ENCODE data around the gene CILP2.

Gene CILP2

GRCh38 chr19:19505669-19506326, 32.3 kb upstream of the CILP2 start:
- no peak for DNase-seq (ENCODE audit: low spot score)

GRCh38 chr19:19506592-19506991, 31.5 kb upstream of the CILP2 start:
- DNase-seq (ENCODE audit: low spot score): no peak

- DNase-seq (ENCODE audit: low spot score): no peak
These were observed 30.7 kb upstream of the CILP2 start for GRCh38 chr19:19507354-19507753.

GRCh38 chr19:19508217-19508616, 29.8 kb upstream of the CILP2 start:
- no peak for DNase-seq (ENCODE audit: low spot score)

GRCh38 chr19:19510432-19510831, 27.6 kb upstream of the CILP2 start:
- no peak for DNase-seq (ENCODE audit: low spot score)

GRCh38 chr19:19513682-19514081, 24.4 kb upstream of the CILP2 start:
- no peak for DNase-seq (ENCODE audit: low spot score)

GRCh38 chr19:19514215-19514657, 23.8 kb upstream of the CILP2 start:
- DNase-seq (ENCODE audit: low spot score): no peak

- DNase-seq (ENCODE audit: low spot score): no peak
These were observed 23.0 kb upstream of the CILP2 start, which contains the start of gene TSSK6 for GRCh38 chr19:19514881-19515641. TSS of gene TSSK6 (minus strand) at chr19:19515548. CDS start at chr19:19515427, 121 bp downstream.

- DNase-seq (ENCODE audit: low spot score): peak; percentile 95
These were observed 22.2 kb upstream of the CILP2 start, which contains the start of gene NDUFA13 for GRCh38 chr19:19515642-19516519. TSS of gene NDUFA13 (plus strand) at chr19:19516225. CDS start at chr19:19516239, 14 bp downstream.

GRCh38 chr19:19517235-19517619, 20.8 kb upstream of the CILP2 start:
- DNase-seq (ENCODE audit: low spot score): no peak

GRCh38 chr19:19520989-19521388, 17.1 kb upstream of the CILP2 start:
- DNase-seq (ENCODE audit: low spot score): no peak

- no peak for DNase-seq (ENCODE audit: low spot score)
These were observed 14.9 kb upstream of the CILP2 start for GRCh38 chr19:19523177-19523576.

- no peak for DNase-seq (ENCODE audit: low spot score)
These were observed 14.0 kb upstream of the CILP2 start for GRCh38 chr19:19524053-19524452.

- no peak for DNase-seq (ENCODE audit: low spot score)
These were observed 12.3 kb upstream of the CILP2 start for GRCh38 chr19:19525611-19526380.

GRCh38 chr19:19526581-19527370, 11.3 kb upstream of the CILP2 start:
- no peak for DNase-seq (ENCODE audit: low spot score)

- no peak for DNase-seq (ENCODE audit: low spot score)
These were observed 10.8 kb upstream of the CILP2 start for GRCh38 chr19:19527371-19527656.

- DNase-seq (ENCODE audit: low spot score): no peak
These were observed 10.1 kb upstream of the CILP2 start for GRCh38 chr19:19527674-19528625.

- no peak for DNase-seq (ENCODE audit: low spot score)
These were observed 9.2 kb upstream of the CILP2 start, which contains the start of gene YJEFN3 for GRCh38 chr19:19528721-19529490. TSS of gene YJEFN3 (plus strand) at chr19:19528911. CDS start at chr19:19528933, 22 bp downstream.

Measured in activated CD4-positive, alpha-beta T cell treated with anti-CD3 and anti-CD28 coated beads, Interleukin-2, Interleukin-4, amounts not matched to agents 100 ng/mL and 50 ng/mL, durations not matched to agents 16 hours and 8 hours (primary cell).